CD4-positive, alpha-beta T cell treated with Interleukin-1 beta for 1 hour (primary cell): ENCODE measurements around the gene RXRA.
A peak's percentile ranks its signal among the peaks of the same experiment; 100 is the strongest.

Source experiments
- DNase-seq, 2 donors: peaks; one replicate each; pipeline ENCODE4 v3.0.0-alpha.2; 2020 to 2022

The RXRA gene

GRCh38 chr9:134456756-134457305 lies 130.6 kb downstream of the RXRA start:
- no peak for DNase-seq

GRCh38 chr9:134457321-134458206 lies 131.3 kb downstream of the RXRA start:
- no peak for DNase-seq

GRCh38 chr9:134458207-134459108 lies 132.2 kb downstream of the RXRA start:
- DNase-seq, result no peak

DNA sequence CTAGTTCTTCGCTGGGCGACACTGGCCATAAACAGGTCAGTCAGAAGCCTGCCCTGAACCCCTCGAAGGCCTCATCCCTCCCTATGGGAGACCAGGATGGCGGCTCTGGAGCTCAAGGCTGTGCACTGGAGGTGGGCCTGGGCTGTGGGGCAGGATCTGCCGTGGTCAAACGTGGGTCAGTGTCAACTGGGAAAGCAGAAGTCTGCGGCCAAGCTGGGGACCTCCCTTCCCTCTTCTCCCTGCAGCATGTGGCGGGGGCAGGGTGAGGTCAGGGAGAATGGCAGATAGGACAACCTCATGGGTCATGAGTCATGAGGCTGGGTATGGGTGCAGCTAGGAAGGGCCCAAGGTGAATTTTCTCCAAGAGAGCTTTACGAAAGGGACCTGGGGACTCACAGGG lies 132.9 kb downstream of the RXRA start:
- DNase-seq, result peak; percentile 8 to 67

- DNase-seq, result no peak
Measured at GRCh38 chr9:134459573-134459972, 133.3 kb downstream of the RXRA start.

GRCh38 chr9:134460206-134460605 lies 134.0 kb downstream of the RXRA start:
- DNase-seq, result no peak

DNA sequence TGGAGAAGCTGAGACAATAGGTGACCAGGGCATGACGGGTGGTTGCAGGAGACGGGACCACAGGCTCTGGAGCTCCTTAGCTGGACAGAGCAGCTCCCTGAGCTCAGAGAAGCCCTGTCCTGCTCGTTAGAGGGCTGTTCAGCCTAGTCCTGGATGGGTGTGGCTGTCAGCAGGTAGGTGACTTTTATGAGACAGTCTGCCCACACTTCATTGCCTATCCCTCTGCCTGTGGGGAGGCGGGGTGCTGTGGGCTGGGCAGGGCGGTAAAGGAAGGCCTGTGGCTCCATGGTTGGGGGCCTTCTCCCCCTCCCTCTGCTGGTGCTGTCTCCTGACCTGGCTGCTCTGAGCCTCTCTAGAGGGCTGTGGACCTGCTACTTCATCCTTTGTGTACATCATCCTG lies 134.6 kb downstream of the RXRA start:
- DNase-seq, result no peak

DNA sequence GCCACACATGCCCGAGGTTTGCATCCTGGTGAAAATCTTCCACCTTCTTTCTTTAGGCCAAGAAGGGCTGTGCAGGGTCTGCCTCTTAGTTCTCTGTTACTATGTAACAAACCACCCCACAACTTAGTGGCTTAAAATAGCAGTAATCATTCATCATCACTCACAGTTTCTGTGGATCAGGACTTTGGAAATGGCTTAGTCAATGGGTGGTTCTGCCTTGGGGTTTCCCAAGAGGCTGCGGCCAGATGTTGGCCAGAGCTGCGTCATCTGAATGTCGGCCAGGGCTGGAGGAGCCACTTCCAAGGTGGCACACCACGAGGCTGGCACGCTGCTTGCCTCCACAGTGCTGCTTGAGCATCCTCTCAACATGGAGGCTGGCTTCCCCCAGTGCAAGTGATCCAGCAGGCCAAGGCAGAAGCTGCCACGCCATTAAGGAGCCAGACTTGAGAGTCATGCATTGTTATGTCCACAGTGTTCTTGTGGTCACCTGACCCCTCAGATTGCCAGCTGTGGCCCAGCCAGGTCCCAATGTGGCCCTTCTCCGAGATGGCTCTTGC lies 135.2 kb downstream of the RXRA start:
- no peak for DNase-seq

- no peak for DNase-seq
Measured at GRCh38 chr9:134462318-134462717, 136.1 kb downstream of the RXRA start.

DNA sequence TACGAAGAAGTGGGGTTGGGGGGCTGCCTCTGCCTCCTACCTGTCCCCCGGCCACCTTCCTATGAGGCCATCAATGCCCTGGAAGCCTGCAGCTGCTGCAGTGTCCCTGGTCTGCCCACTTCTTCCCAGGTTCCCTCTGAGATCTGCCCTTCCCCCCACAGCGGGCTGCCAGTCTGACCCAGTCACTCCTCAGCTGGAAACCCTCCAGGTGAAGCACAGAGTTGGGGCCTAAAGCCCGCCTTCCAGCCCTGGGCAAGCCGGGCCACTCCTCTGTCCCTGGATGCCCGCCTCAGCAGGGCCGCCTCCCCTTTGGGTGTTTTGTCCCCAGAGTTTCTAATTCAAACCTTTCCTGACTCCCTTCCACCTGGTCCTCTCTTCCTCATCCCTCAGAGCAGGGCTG lies 137.0 kb downstream of the RXRA start:
- no peak for DNase-seq

GRCh38 chr9:134466869-134467616 lies 140.8 kb downstream of the RXRA start:
- no peak for DNase-seq

DNA sequence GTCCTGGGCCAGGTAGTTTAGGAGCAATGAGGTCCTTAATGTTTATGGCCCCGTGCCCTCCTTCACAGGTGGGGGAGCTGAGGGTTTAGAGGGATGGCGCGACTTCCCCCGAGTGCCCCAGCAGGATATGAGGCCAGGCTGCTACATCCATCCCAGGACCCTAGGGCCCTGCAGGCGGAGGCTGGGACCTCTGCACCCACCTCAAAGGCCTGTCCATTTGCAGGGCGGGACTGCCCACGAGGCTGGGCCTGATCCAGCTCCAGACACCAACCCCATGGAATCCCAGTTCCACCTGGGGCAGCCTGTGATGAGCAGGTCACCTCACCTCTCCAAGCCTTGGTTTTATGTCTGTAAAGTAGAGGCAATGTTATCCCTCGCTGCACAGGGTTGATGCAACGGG lies 142.1 kb downstream of the RXRA start:
- DNase-seq, result no peak

DNA sequence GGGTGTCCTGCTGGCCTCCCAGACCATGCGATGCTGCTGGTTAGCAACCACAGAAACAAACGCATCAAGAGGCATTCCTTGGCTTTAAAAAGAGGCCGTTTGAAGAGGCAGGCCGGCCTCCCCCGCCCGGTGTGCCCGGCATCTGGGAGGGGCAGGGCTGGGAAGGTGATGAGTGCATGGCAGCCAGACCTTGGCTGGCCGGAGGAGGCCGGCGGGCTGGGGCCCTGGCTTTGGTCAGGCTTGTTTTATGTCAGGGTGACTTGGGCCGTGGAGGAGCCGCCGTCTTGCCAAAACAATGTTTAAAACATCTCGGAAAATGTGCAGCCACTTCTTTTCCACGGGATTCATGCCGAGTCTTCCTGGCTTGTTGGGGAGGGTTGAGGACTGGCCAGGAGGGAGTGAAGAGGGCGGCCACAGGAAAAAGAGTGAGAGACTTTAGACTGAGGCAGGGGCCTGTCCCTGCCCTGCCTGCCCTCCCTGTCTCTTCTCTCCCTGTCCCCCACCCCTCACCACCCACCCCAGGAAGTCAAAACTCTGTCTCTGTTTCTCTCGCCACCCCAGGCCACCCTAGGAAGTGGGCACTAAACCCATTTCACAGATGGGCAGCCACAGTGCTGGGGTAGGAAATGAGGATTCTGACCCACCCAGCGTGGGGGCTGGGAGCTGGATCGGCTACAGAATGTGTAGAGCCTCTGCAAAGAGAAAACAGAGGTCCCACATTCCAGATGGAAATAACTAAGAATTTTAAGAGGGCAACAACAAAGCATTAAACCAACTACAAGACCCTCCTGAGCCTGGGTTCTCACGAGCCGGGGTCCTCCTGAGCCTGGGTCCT lies 143.0 kb downstream of the RXRA start:
- DNase-seq, result no peak

GRCh38 chr9:134472256-134472655 lies 146.0 kb downstream of the RXRA start:
- DNase-seq, result no peak

- no peak for DNase-seq
Measured at GRCh38 chr9:134473141-134474054, 147.1 kb downstream of the RXRA start.

GRCh38 chr9:134474055-134474370 lies 147.8 kb downstream of the RXRA start:
- DNase-seq, result no peak

DNA sequence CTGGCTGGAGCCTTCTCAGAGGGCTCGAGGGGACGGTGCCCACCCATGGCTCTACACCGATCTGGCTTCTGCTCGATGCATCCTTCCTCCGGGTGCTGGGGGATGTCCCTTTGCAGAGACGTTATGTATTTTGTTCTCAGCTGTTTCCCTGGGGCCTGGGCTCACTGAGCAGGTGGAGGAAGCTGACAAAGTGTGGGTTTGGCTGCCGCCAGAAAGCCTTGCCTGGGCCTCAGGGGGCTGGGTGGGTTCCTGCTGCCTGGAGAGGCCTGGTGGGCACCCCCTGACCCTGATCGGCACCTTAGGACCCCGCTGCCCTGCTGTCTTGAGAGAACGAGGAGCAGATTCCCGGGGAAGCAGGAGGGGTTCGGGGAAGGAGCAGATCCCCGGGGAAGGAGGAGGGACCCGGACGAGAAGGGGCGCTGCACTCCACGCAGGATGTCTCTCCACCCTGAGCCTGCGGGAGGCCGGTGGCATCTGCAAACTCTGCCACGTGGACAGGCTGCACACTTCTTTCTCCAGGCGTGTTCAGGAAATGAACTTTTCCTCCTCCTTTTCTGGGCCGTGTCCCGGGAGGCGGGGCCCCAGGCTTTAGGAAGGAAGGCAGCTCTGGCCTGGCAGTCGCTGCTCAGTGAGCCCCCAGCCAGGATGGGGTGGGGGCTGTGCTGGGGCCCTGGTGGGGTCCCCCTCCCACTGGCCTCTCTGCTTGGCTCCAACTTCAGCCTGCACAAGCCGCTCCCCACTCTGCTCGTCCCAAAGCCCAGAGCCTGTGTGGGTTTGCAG lies 148.9 kb downstream of the RXRA start:
- DNase-seq, result peak in 1 of 2 donors; percentile 52

DNA sequence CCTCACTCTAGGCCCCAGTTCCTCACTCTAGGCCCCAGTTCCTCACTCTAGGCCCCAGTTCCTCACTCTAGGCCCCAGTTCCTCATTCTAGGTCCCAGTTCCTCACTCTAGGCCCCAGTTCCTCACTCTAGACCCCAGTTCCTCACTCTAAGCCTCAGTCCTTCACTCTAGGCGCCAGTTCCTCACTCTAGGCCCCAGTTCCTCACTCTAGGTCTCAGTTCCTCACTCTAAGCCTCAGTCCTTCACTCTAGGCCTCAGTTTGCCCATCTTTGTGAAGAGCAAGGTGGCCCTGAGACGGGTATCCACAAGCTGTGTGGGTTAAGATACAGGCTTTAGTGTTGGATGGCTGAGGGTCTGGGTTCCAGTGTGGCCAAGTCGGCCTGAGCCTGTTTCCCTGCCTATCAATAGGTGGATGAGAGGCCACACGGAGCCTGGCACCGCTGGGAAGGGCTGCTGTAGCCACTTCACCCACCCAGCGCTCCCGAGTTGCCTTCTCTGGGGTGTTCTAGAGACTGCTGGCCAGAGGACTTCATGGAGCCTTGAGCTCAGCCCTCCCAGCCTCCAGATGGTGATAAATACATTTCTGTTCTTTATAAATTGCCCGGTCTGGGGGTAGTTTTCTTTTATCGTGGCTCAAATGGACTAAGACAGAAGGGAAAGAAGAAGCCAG lies 150.2 kb downstream of the RXRA start:
- no peak for DNase-seq

GRCh38 chr9:134476942-134477335 lies 150.7 kb downstream of the RXRA start:
- DNase-seq, result no peak
